ENCODE data around the gene REXO4.

DNA sequence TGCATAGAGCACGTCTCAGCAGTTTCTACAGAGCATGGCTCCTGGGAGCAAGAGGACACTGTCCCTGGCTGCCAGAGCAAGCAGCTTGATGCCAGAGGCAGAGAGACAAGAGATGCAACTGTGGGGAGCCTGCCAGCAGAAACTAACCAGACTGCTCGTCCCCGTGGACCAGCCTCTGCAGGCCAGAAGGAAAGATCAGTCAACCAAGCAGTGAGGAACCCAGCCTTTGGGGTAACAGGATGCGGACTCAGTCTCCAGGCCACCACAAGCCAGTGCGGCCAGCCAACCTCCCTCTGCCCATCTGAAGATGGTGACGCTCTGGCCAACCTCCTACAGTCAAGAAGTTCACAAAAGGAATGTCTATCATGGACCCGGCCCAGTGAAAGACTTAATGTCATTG lies 45.7 kb downstream of the REXO4 start:
- TF ChIP-seq CTCF (conservative IDR thresholded peaks at IDR 0.05 in 1 of 2, IDR thresholded peaks at IDR 0.05 in 1 of 2; ENCODE audit: low read depth in 1 of 2, low read length in 2 of 2) (no peak), EZH2 (IDR thresholded peaks at IDR 0.05; ENCODE audit: low read length, missing control alignments) (no peak)
